HepG2 (cell line): ENCODE measurements around the gene RETREG2. TPM values are rescaled to one million over a fixed set of nuclear protein-coding genes. Genes with fewer than 3 reads are reported as not detected.

Experiments
- CCAR2 ChIP-seq: fragments of 200-400 bp; formaldehyde crosslinking; optimal IDR thresholded peaks from 2 replicates; pipeline ENCODE3; 2018; ENCODE audit warnings: low read depth, mild to moderate bottlenecking, low read length, moderate library complexity
- CREBL2 ChIP-seq: sonication (generic); formaldehyde crosslinking; IDR thresholded peaks from 2 replicates; pipeline ENCODE4 v1.8.1; 2023; ENCODE audit warnings: missing genetic modification reagents, mild to moderate bottlenecking, borderline replicate concordance
- DR1 ChIP-seq: sonication (generic); formaldehyde crosslinking; IDR thresholded peaks from 2 replicates; pipeline ENCODE4 v1.8.0; 2021; ENCODE audit warnings: mild to moderate bottlenecking, missing genetic modification reagents, inconsistent platforms
- KLF13 ChIP-seq: sonication (generic); formaldehyde crosslinking; IDR thresholded peaks from 2 replicates; pipeline ENCODE4 v1.4.0; 2020; ENCODE audit warnings: mild to moderate bottlenecking, missing genetic modification reagents
- MED13 ChIP-seq: sonication (generic); formaldehyde crosslinking; IDR thresholded peaks from 2 replicates; pipeline ENCODE4 v1.5.0; 2020; ENCODE audit warnings: missing genetic modification reagents
- MXI1 ChIP-seq: IDR thresholded peaks from 3 replicates; pipeline ENCODE4 v1.6.1; 2012; ENCODE audit warnings: low read depth, low read length, inconsistent platforms, borderline replicate concordance
- NFE2L2 ChIP-seq: fragments of 150-350 bp; IDR thresholded peaks from 2 replicates; pipeline ENCODE4 v1.6.1; 2014; ENCODE audit warnings: low read length
- NFIB ChIP-seq: sonication (generic); formaldehyde crosslinking; IDR thresholded peaks from 2 replicates; pipeline ENCODE4 v1.9.0; 2021; ENCODE audit warnings: missing genetic modification reagents, mild to moderate bottlenecking, borderline replicate concordance
- NFRKB ChIP-seq: fragments of 450-650 bp; IDR thresholded peaks from 2 replicates; pipeline ENCODE4 v1.6.1; 2017
- ONECUT2 ChIP-seq: sonication (generic); formaldehyde crosslinking; IDR thresholded peaks from 2 replicates; pipeline ENCODE4 v1.4.0; 2020; ENCODE audit warnings: missing genetic modification reagents
- TBX2 ChIP-seq: sonication (generic); formaldehyde crosslinking; IDR thresholded peaks from 2 replicates; pipeline ENCODE4 v1.5.0; 2020; ENCODE audit warnings: missing genetic modification reagents, mild to moderate bottlenecking, borderline replicate concordance
- TCF7L2 ChIP-seq: IDR thresholded peaks from 2 replicates; pipeline ENCODE4 v1.6.1; 2011; ENCODE audit warnings: mild to moderate bottlenecking, low read depth, low read length, moderate library complexity
- ZNF12 ChIP-seq: sonication (generic); formaldehyde crosslinking; IDR thresholded peaks from 2 replicates; pipeline ENCODE4 v1.5.0; 2020; ENCODE audit warnings: missing genetic modification reagents
- ZNF234 ChIP-seq: sonication (generic); formaldehyde crosslinking; conservative IDR thresholded peaks from 2 replicates; pipeline ENCODE4 v1.5.1; 2020; ENCODE audit warnings: mild to moderate bottlenecking, missing genetic modification reagents
- ZNF3 ChIP-seq: IDR thresholded peaks from 2 replicates; pipeline ENCODE4 v1.7.0; 2017; ENCODE audit warnings: inconsistent platforms
- ZNF460 ChIP-seq: sonication (generic); formaldehyde crosslinking; IDR thresholded peaks from 2 replicates; pipeline ENCODE4 v1.5.1; 2020; ENCODE audit warnings: missing genetic modification reagents, mild to moderate bottlenecking, borderline replicate concordance
- ZNF564 ChIP-seq: sonication (generic); formaldehyde crosslinking; IDR thresholded peaks from 2 replicates; pipeline ENCODE4 v1.8.1; 2023; ENCODE audit warnings: mild to moderate bottlenecking, missing genetic modification reagents
- ZNF749 ChIP-seq: sonication (generic); formaldehyde crosslinking; IDR thresholded peaks from 2 replicates; pipeline ENCODE4 v1.8.0; 2022; ENCODE audit warnings: mild to moderate bottlenecking, missing genetic modification reagents, moderate library complexity, borderline replicate concordance
- ZNF781 ChIP-seq: sonication (generic); formaldehyde crosslinking; IDR thresholded peaks from 2 replicates; pipeline ENCODE4 v1.5.1; 2020; ENCODE audit warnings: borderline replicate concordance, mild to moderate bottlenecking, missing genetic modification reagents; ENCODE audit errors: not compliant biosample characterization
- ZSCAN22 ChIP-seq: sonication (generic); formaldehyde crosslinking; IDR thresholded peaks from 2 replicates; pipeline ENCODE4 v1.4.0; 2020; ENCODE audit warnings: mild to moderate bottlenecking, missing genetic modification reagents
- polyA plus RNA-seq, 8 experiments: library from polyadenylated mRNA; depleted of rRNA in 3 of 8; stranded (reverse) in 7 of 8; unstranded in 1 of 8; fragments of >200 nt; fragmentation: Illumina TruSeq in 4 of 8; extraction: Trizol in 4 of 8; gene quantifications; 2 replicates each; pipeline versions ENCODE4 v1.2.1 to v1.2.3, GENCODE V29; 2011 to 2016; ENCODE audit warnings: low read depth in 4 of 8, missing spikeins in 1 of 8, mixed read lengths in 1 of 8; ENCODE audit not compliant: insufficient read depth in 1 of 8
- total RNA-seq, 5 experiments: library from RNA; depleted of rRNA; stranded (reverse); fragments of >200 nt; fragmentation: Illumina TruSeq; extraction: Trizol; gene quantifications; 2 replicates each; pipeline ENCODE4 v1.2.3, GENCODE V29; 2016; ENCODE audit warnings: low read depth in 1 of 5
- TF ChIP-seq, protein P1 (sequence below): sonication (generic); formaldehyde crosslinking; IDR thresholded peaks from 2 replicates; pipeline ENCODE4 v1.4.0; 2020; ENCODE audit warnings: missing genetic modification reagents
- TF ChIP-seq, protein P2 (sequence below), 2 experiments: sonication (generic) in 1 of 2; formaldehyde crosslinking in 1 of 2; IDR thresholded peaks; 2 replicates each; pipeline versions ENCODE4 v1.5.1 to v1.6.1; 2011 to 2020; ENCODE audit warnings: borderline replicate concordance in 1 of 2, low read depth in 1 of 2, low read length in 1 of 2, mild to moderate bottlenecking in 1 of 2, missing genetic modification reagents in 1 of 2, moderate library complexity in 1 of 2
- TF ChIP-seq, protein P3 (sequence below): sonication (generic); formaldehyde crosslinking; IDR thresholded peaks from 2 replicates; pipeline ENCODE4 v1.4.0; 2020; ENCODE audit warnings: mild to moderate bottlenecking, missing genetic modification reagents, borderline replicate concordance

Gene RETREG2
- total and polyA plus RNA-seq, 2 of the 13 experiments (the other 11 are each of a cell fraction or from before 2014, with no cell fraction given) = 86.0 to 134 TPM

DNA sequence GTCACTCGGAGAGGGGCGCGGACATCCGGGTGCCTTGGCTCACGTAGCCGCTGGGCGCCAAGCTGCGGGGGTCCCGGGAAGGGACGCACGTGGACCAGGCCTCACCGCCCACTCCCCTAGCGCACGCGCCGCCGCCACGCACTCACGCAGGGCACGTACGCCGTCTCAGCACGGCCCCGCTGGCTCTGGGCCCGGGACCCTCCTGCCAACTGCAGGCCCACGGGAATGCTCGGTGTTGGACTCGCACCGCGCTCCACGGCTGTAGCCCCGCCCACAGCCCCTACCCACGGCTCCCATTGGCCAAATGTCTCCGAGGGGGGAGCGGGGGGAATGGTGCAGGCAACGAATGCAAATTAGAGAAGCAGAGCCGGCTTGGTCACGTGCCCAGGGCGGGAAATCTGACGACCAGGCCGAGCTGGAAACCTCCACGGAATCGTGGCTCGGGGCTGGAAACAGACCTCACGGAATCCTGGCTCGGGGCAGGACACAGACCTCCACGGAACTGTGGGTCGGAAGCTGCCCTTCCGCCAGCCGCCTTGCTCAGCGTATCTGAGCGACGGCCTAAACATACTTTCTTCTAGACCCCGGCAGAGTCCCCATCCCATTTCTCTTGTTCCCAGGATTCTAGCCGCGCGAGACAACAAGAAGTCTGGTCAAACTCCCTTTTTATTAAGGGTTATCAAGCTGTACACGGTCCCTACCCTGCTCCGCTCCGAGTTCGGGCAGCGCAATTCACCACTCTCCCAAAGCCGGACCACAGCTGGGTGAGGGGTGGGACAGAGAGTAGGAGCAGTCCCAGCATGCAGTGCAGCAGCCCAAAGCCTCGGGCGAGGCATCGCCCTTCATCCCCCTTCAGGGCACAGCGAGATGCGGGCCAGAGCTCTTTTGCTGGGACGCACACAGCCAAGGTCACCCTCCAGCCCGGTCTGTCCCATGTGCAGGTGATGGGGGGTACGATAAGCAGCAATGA lies 40.9 kb downstream of the RETREG2 start, which contains the start of gene ABCB6 (continued):
- TF ChIP-seq, protein P1, sequence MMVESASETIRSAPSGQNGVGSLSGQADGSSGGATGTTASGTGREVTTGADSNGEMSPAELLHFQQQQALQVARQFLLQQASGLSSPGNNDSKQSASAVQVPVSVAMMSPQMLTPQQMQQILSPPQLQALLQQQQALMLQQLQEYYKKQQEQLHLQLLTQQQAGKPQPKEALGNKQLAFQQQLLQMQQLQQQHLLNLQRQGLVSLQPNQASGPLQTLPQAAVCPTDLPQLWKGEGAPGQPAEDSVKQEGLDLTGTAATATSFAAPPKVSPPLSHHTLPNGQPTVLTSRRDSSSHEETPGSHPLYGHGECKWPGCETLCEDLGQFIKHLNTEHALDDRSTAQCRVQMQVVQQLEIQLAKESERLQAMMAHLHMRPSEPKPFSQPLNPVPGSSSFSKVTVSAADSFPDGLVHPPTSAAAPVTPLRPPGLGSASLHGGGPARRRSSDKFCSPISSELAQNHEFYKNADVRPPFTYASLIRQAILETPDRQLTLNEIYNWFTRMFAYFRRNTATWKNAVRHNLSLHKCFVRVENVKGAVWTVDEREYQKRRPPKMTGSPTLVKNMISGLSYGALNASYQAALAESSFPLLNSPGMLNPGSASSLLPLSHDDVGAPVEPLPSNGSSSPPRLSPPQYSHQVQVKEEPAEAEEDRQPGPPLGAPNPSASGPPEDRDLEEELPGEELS (CRISPR knock-in tag) = peak; percentile 77
- TF ChIP-seq NFRKB (no peak), MXI1 (peak; percentile 88; the same call in 2 of the 3 replicates), DR1 (CRISPR knock-in tag) (peak; percentile 93), ZSCAN22 (no peak; the same call in 1 of the 2 replicates), TCF7L2 (no peak), ONECUT2 (CRISPR knock-in tag) (no peak; the same call in 1 of the 2 replicates), NFE2L2 (no peak), CREBL2 (no peak), ZNF234 (CRISPR knock-in tag) (no peak), ZNF564 (CRISPR knock-in tag) (peak; percentile 88; the same call in 1 of the 2 replicates), MED13 (CRISPR knock-in tag) (peak; percentile 68; the same call in 1 of the 2 replicates), ZNF781 (CRISPR knock-in tag) (peak; percentile 33), CCAR2 (no peak), NFIB (no peak), ZNF3 (CRISPR knock-in tag) (0 out of 2 replicates have a peak, but pooled peaks have one; percentile 15), TBX2 (peak; percentile 90), ZNF460 (no peak), ZNF749 (CRISPR knock-in tag) (peak; percentile 94; the same call in 1 of the 2 replicates), KLF13 (peak; percentile 73), ZNF12 (CRISPR knock-in tag) (no peak; the same call in 1 of the 2 replicates)
- TF ChIP-seq, protein P2, sequence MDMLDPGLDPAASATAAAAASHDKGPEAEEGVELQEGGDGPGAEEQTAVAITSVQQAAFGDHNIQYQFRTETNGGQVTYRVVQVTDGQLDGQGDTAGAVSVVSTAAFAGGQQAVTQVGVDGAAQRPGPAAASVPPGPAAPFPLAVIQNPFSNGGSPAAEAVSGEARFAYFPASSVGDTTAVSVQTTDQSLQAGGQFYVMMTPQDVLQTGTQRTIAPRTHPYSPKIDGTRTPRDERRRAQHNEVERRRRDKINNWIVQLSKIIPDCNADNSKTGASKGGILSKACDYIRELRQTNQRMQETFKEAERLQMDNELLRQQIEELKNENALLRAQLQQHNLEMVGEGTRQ (IDR thresholded peaks at IDR 0.05; ENCODE audit: low read depth, low read length) = peak; percentile 97
- TF ChIP-seq, protein P2 (CRISPR knock-in tag; IDR thresholded peaks at IDR 0.05; ENCODE audit: borderline replicate concordance) = peak; percentile 99
- TF ChIP-seq, protein P3, sequence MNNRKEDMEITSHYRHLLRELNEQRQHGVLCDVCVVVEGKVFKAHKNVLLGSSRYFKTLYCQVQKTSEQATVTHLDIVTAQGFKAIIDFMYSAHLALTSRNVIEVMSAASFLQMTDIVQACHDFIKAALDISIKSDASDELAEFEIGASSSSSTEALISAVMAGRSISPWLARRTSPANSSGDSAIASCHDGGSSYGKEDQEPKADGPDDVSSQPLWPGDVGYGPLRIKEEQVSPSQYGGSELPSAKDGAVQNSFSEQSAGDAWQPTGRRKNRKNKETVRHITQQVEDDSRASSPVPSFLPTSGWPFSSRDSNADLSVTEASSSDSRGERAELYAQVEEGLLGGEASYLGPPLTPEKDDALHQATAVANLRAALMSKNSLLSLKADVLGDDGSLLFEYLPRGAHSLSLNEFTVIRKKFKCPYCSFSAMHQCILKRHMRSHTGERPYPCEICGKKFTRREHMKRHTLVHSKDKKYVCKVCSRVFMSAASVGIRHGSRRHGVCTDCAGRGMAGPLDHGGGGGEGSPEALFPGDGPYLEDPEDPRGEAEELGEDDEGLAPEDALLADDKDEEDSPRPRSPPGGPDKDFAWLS (CRISPR knock-in tag) = no peak
